GM18861 (cell line): Measurements from ENCODE around the gene NPEPL1.

ENCODE experiments used
- ATAC-seq: cut with Tn5 transposase; IDR thresholded peaks from one replicate; pipeline ENCODE4 v1.9.1; 2021; ENCODE audit not compliant: unreplicated experiment

The NPEPL1 gene

GRCh38 chr20:58678806-58679205, 13.8 kb upstream of the NPEPL1 start:
- ATAC-seq = no peak

GRCh38 chr20:58682656-58683531, 9.7 kb upstream of the NPEPL1 start:
- no peak for ATAC-seq

- ATAC-seq = no peak
Observed at GRCh38 chr20:58684291-58684690, 8.3 kb upstream of the NPEPL1 start.

- ATAC-seq = no peak
Observed at GRCh38 chr20:58685988-58686387, 6.6 kb upstream of the NPEPL1 start.

DNA sequence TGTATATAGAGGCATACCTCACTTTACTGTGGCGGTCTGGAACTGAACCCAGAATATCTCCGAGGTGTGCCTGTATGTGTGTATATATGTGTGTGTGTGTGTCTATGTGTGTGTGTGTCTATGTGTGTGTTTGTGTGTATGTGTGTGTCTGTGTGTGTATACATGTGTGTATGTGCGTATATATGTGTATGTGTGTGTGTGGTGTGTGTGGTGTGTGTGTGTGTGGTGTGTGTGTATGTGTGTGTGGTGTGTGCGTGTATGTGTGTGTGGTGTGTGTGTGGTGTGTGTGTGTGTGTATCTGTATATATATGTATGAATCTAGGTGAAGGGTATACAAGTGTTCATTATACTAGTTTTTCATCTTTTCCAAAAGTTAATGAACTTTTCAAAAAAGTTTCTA, 4.2 kb upstream of the NPEPL1 start:
- ATAC-seq = no peak

GRCh38 chr20:58688840-58689239, 3.8 kb upstream of the NPEPL1 start:
- no peak for ATAC-seq

- no peak for ATAC-seq
Observed at GRCh38 chr20:58690396-58691135, 2.0 kb upstream of the NPEPL1 start.

DNA sequence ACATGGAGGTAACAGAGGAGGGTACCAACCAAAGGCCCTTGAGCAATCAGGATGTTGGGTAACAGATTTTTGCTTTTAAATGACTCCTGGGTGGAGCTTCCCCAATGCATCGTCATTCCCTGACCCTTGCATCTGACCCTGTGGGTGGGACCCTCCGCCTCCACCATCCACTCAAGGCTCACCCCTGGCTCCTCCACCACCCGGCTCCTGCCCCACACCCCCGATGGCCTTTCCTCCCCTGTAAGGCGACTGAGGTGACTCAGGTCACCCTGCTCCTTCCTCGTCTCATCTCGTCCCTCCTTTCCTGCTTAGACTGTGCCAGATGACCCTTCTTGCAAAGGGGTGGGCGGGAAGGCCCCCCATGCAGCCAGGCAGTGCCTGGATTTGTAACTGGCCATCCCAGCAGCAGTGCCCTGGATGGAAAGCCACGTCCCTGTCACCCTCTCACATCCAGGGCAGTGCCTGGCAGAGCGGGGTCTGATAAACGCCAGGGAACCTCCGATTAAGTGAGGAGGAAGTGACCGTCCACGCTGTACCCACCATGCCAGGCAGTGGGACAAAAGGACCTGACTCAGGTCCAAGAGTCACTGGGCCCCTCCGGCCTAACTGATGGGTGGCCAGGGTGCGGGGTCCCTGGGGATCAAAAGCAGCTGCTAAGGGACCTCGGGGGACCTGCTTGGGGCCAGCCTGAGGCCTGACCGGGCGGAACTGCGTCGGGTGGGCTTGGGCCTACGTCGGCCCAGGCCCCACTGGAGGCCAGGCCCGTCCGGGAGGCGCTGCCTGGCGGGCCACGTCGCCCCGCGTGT, 624 bp upstream of the NPEPL1 start:
- ATAC-seq = no peak

GRCh38 chr20:58693226-58694006, 816 bp downstream of the NPEPL1 start:
- ATAC-seq = peak; percentile 12

GRCh38 chr20:58694241-58695083, 1.9 kb downstream of the NPEPL1 start:
- no peak for ATAC-seq

DNA sequence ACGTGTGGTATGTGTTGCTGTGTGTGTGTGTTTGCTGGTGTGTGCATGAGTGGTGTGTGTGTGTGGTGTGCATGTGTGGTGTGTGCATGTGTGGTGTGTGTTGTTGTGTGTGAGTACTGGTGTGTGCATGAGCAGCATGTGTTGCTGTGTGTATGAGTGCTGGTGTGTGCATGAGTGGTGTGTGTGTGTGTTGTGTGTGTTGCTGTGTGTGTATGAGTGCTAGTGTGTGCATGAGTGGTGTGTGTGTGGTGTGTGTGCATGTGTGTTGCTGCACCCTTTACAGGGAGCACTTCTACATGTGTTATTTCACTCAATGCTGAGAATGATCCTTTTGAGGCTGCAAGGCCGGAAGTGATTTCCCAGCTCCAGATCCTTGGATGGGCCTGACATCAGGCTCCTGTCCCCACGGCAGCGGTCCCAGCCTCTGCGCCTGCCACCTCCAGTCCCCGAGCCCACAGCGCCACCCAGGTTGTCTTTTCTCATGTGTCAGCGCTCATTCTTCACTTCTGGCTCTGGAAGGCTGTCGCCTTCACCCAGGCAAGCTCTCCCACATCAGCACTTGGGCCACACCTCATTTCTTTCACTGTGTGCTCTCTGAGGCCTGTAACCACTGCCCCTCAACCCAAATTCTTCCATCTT, 2.6 kb downstream of the NPEPL1 start:
- no peak for ATAC-seq

- ATAC-seq = no peak
Observed at GRCh38 chr20:58695895-58696375, 3.3 kb downstream of the NPEPL1 start.

DNA sequence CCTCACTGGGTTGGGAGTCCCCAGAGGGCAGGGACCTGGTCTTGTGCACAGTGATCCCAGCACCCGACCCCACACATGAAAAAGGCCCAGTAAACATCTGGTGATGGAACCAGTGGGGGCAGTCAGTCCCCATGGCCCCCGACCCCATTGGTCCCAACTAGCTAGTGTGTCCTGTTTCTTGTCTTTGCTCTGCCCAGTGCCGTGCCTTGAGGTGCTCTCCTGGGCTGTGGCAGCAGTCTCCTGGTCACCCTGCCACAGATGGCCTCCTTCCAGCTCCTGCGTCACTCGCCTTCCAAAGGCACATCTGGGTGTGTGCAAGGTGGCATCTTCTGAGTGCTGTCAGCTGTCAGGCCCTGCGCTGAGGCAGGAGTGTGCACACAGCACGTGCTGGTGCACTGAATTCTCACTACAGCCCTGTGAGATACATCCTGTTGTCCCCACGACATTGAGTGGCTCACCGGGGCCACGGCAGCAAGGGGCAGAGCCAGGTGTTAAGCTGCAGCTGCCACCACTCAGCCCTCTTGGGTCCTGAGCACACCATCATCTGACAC, 3.9 kb downstream of the NPEPL1 start:
- ATAC-seq = no peak

DNA sequence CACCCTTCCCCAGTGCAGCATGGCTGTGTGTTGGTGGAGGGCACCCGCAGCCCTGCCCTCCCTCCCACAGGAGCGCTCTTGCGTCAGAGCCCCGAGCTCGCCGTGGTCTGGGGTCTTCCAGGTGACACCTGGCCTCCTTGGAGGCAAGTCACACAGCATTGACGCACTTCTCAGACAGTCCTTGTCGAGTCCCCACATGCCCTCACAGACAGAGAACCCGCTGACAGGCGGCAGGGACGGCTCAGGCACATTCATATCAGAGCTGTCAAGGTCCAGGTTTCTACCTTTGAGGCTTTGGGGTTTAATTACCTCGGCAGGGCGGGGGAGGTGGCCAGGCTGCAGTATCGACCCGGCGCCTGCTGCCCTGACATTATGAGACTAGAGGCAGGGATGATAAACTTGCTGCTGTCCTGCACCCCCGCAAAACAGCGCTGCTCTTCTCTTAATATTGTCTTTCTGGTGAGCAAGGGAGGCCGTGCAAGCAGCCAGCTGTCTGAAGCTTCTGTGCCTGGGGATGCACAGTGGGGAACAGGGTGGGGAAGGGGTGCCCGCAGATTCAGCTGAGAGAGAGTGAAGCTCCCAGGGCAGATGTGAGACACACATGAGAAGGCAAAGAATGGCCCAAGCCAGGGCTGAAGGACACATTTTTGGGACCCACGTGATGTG, 4.7 kb downstream of the NPEPL1 start:
- ATAC-seq = no peak

GRCh38 chr20:58697867-58698703, 5.5 kb downstream of the NPEPL1 start:
- ATAC-seq = no peak

GRCh38 chr20:58698741-58699622, 6.4 kb downstream of the NPEPL1 start:
- no peak for ATAC-seq
